GM12801 (cell line): ENCODE data around the gene CRLF1.

ENCODE experiments used
- CTCF ChIP-seq: IDR thresholded peaks from one replicate; pipeline ENCODE4 v1.5.1; 2011; ENCODE audit warnings: control low read depth; ENCODE audit not compliant: insufficient read length; ENCODE audit errors: extremely low read depth

The CRLF1 gene

GRCh38 chr19:18551631-18552030, 55.0 kb downstream of the CRLF1 start:
- no peak for TF ChIP-seq CTCF

DNA sequence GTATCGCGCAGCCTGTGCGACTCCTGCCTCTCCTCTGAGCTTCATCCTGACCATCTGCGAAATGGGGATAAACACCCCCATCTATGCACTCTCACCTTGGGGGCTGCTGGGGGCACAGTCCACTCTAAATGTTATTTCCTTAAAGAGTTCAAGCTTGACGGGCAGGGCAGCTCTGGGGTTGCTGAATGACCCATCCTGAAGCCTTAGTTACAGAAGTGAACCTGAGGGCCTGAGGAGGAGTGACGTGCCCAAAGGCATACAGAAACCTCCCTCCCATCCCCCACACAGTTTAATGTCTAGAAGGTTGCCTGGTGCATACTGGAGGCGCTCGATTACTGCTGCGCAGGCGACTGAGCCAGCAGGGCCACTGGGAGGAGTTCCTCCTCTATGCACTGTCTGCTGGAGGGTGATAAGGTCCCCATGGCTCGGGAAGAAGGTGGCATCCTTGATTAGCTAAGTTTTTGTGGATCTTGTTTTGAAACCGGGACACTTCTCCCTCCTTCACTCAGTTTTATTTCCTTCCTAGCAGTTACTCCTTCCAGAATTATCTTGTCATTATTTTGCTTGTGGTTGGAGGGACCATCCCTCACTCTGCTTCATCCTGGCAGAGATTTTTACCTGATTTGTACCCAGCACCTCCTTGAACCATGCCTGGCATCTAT, 62.7 kb downstream of the CRLF1 start:
- no peak for TF ChIP-seq CTCF
